ENCODE results near the gene MTMR2.
"Not testable (repeated sequence)": the region's sequence is repeated elsewhere in the genome, so short reads cannot be mapped to it uniquely, and the experiment has no call there.

The MTMR2 gene

DNA sequence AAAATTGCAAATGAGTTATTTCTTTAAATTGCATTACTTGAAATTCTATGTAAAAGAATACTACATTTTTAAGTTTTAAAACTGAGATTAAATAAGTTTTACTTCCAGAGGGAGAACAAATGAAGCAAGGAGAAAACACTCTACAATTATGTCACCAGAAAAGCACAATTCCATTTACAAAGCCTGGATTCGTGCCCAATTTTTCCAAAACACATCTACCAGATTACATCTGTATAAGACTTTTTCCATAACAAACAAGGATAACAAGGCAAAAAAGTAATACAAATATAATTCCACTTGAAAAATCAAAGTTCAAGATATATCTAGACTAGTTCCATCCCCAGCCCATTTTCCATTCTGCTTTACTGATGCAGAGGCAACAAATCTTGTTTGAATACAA is 40.5 kb downstream of the MTMR2 start:
- DNase-seq = no peak

GRCh38 chr11:95877291-95877690 is 46.6 kb downstream of the MTMR2 start:
- DNase-seq = no peak

DNA sequence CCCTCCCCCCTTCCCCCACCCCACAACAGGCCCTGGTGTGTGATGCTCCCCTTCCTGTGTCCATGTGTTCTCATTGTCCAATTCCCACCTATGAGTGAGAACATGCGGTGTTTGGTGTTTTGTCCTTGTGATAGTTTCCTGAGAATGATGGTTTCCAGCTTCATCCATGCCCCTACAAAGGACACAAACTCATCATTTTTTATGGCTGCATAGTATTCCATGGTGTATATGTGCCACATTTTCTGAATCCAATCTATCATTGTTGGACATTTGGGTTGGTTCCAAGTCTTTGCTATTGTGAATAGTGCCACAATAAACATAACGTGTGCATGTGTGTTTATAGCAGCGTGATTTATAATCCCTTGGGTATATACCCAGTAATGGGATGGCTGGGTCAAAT is 53.0 kb downstream of the MTMR2 start:
- DNase-seq = not testable (repeated sequence)

DNA sequence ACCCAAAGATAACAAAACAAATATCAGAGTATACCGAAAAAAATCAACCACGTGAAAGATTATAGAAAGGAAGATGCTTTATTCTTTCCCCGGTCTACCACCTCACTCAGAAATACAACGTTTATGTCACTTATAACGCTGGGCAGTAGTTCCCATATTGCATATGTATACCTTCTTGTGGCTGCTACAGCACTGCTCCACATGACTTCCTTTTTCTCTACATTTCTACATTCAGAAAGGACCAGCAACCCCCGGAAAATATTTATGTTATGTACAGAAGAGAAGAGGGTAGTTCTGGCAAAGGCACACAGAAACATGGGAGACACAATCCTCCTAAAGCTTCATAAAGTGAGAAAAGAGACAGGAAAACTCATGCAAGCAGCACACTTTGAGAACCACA is 56.8 kb downstream of the MTMR2 start:
- no peak for DNase-seq

- DNase-seq = no peak
These were observed 60.3 kb downstream of the MTMR2 start for GRCh38 chr11:95863486-95864140.

- not testable (repeated sequence) for DNase-seq
These were observed 63.9 kb downstream of the MTMR2 start for GRCh38 chr11:95860024-95860423.

- DNase-seq = not testable (repeated sequence)
These were observed 69.5 kb downstream of the MTMR2 start for GRCh38 chr11:95854362-95854761.

- no peak for DNase-seq
These were observed 70.0 kb downstream of the MTMR2 start for GRCh38 chr11:95853862-95854261.

GRCh38 chr11:95853138-95853537 is 70.8 kb downstream of the MTMR2 start:
- no peak for DNase-seq

DNA sequence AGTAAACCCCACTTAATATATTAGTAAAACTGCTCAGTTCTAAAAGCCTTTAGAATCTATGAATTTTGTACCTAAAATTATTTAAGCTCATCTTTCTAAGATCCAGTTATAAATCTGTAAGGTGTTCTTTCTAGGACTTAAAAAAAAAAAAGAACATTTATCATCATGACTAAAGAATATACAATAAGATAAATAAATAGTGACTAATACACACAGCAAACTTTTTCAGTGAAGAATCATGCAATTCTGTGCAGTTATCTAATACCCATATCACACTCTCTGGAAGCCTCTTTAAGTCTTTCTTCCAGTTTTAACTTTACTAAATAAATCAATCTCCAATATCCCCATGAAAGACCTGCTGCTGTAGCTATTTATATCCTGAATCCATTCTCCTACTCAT is 73.8 kb downstream of the MTMR2 start:
- no peak for DNase-seq

DNA sequence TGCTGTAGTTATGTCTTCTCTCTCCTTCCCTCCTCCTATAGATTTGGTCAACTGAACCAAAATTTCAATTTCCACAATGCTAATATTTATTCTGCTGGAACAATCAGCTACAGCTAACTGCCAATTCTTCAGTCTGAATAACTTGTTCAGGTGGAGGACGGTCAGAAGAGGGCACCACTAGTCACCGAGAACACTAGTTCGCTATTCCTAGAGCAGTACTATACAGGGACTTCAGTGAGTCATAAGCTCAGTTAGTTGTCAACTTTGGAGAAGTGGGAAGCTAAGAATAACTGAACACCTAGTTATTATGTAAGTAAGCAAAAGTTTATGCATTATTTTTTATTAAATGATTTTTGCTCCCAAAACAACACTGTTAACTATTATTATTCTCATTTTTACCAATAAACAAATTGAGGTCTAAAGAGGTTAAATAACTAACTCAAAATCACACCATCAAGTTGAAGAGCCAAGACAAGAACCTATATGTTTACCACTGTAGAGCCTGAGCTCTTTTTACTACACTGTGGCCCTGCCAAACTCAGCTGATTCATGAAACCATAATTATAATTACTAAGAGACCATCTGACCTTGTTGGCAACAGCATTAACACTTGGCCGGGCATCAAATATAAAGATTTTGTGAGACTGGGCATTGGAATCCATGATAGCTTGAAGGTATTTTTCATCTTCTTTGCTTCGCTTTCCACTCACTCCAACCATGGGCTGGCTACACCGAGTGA is 74.7 kb downstream of the MTMR2 start:
- DNase-seq = no peak

DNA sequence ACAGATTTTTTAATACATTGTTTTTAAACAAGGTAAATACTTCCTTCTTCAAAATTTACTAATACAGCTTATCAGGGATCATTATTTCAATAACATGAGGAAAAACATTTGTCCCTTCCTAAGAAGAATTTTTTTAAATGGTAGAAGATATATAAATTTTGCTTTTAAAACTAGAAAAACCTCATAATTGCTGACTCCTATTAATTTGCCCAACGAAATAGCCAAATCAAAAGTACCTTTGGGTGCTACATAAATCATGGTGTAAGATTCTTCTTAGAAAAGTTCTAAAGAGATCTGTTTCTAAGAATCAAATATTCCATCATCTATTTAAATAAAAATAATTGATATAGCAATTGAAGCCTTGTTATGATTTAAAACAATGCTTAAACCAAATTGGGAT is 78.7 kb downstream of the MTMR2 start:
- no peak for DNase-seq

DNA sequence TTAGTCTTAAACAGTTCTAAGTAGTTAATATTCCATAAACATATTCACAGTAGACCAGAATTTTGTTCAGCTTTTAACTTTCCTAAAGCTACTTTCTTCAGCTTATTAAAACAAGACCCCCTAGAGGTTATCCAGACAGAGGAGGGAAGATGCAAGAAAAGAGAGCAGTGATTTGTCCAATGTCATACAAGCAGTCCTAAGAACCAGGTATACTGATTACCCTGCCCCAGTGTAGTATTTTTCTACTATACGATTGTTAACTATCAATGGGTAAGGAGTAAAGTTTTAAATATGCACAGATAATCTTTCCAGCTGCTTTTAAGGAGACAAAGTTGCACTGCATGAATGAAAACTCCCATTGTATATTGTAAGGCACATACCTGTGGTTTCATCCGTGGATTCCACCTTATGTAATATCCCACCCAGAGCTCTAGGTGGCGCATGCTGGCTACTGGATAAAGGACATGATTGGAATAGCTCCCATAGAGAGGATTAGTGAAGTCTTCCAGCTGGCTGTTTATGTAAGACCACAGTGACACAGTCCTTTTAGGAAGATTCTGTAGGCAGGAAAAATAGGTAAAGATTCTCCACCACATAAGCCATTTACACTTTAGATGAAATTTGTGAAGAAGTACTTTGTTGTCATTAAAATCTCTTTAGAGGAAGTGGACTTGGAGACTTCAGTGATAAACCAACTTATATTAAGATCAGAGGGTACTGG is 88.0 kb downstream of the MTMR2 start:
- peak; percentile 43 to 48 for DNase-seq

DNA sequence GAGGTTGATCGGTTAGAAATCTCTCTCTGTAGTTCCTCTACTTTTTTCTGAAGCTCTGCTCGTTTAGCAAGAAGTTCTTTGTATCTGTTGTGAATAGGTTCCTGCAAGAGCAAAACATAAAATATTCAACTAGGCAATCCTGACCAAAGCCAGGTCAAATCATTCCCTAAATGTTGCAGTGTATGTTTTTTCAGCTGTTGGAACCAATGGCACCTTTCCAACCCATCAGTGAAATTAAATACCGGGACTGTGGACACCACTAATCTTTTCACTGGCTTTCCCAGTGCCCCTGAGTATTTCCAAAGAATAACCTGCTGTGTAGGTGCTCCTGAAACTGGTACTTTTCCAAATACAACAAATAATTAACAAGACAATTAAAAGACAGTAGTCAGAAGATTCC is 88.6 kb downstream of the MTMR2 start:
- no peak for DNase-seq

- no peak for DNase-seq
These were observed 90.5 kb downstream of the MTMR2 start for GRCh38 chr11:95833378-95833777.

- DNase-seq = no peak
These were observed 91.1 kb downstream of the MTMR2 start for GRCh38 chr11:95832763-95833162.

DNA sequence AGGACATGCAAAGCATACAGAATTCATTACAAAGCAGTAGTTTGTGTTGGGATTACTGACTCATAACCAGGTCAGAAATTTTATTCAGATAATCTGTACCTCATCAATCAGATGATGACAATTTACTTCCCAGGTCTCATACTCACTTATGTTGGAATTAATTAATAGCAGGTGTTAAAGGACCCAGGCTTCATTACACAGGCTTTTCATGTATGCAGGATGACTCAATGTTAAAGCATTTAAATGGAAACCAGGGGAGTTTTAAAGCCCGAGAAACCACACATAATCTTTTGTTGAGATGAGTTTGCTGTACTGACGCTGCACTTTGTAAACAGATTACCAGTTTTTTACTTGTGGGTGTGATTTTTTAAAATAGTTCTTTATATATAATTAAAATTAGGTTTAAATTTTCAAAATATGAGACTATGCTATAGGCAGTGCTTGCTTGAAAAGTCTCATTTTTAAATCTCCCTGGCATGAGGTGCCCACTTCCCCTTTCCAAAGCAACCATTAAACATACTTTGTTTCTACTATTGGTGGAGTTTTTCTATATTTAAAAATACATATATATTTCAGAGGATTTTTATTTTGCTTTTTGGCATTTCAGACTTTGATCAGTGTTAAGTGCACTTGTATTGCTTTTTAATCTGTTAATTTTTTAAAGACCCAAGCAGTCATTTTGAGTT is 92.6 kb downstream of the MTMR2 start:
- no peak for DNase-seq

DNA sequence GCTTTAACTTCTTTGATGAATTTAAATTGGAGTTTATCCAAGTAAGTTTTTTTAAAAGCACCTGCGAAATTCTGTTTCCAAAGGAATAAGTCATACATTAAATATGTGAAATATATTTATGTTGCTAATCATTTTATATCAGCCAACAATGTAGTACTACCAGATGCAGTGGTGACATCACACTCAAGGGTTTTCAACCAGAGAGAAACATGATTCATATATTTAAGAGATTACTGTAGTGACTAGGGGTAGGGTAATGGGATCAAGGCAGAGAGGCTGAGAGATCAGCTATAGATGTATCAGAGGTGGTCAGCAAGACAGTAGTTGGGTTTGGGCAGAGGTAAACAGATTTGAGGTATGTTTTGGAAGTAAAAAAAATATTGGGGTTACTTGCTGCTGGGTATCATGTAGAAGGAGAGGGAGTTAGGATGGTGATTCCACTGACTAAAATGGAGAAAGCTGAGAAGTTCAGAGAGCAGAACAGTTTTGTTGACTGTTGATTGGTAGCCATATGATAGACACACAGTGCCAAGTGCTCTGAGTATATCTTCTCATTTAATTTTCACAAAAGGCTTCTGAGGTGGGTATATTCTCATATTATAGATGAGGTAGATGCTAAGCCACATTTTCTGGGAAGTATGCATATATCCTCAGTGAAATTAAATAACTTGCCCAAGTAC is 94.2 kb downstream of the MTMR2 start:
- DNase-seq = no peak

- DNase-seq = no peak
These were observed 96.2 kb downstream of the MTMR2 start for GRCh38 chr11:95827696-95828095.

- no peak for DNase-seq
These were observed 102.3 kb downstream of the MTMR2 start for GRCh38 chr11:95821640-95822039.

- DNase-seq = no peak
These were observed 107.9 kb downstream of the MTMR2 start for GRCh38 chr11:95816037-95816436.

DNA sequence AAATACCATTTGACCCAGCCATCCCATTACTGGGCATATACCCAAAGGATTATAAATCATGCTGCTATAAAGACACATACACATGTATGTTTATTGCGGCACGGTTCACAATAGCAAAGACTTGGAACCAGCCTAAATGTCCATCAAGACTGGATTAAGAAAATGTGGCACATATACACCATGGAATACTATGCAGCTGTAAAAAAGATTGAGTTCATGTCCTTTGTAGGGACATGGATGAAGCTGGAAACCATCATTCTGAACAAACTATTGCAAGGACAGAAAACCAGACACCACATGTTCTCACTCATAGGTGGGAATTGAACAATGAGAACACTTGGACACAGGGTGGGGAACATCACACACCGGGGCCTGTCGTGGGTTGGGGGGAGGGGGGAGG is 112.9 kb downstream of the MTMR2 start:
- DNase-seq = not testable (repeated sequence)

- DNase-seq = not testable (repeated sequence)
These were observed 117.4 kb downstream of the MTMR2 start for GRCh38 chr11:95806464-95806863.
